Mucosa of rectum (tissue), 2 donors: ENCODE measurements around the gene FLNC.

ENCODE experiments used
- H3K27ac ChIP-seq, 2 donors: one replicate each; pipeline ENCODE4 v1.7.0; 2013; ENCODE audit warnings: inconsistent platforms in 2 of 2, low read depth in 2 of 2, low read length in 2 of 2
- H3K27me3 ChIP-seq, 2 donors: one replicate each; pipeline ENCODE4 v1.7.0; 2013; ENCODE audit warnings: low read length in 2 of 2; ENCODE audit not compliant: control insufficient read depth in 2 of 2, insufficient read depth in 2 of 2
- H3K36me3 ChIP-seq, 2 donors: one replicate each; pipeline ENCODE4 v1.7.0; 2013; ENCODE audit warnings: low read length in 2 of 2; ENCODE audit not compliant: control insufficient read depth in 2 of 2, insufficient read depth in 2 of 2
- H3K4me1 ChIP-seq, 2 donors: one replicate each; pipeline ENCODE4 v1.7.0; 2013; ENCODE audit warnings: low read length in 2 of 2, mild to moderate bottlenecking in 1 of 2; ENCODE audit not compliant: control insufficient read depth in 2 of 2, insufficient read depth in 2 of 2
- H3K4me3 ChIP-seq, 2 donors: one replicate each; pipeline ENCODE4 v1.7.0; 2013; ENCODE audit warnings: low read length in 2 of 2
- H3K9ac ChIP-seq, 2 donors: one replicate each; pipeline ENCODE4 v1.7.0; 2013; ENCODE audit warnings: low read length in 2 of 2, low read depth in 1 of 2, mild to moderate bottlenecking in 1 of 2
- H3K9me3 ChIP-seq, 2 donors: one replicate each; pipeline ENCODE4 v1.7.0; 2013; ENCODE audit warnings: low read length in 2 of 2; ENCODE audit not compliant: control insufficient read depth in 2 of 2
- donor health status: healthy.
- donor health status: Normal muscosa, but diverticular disease.

The FLNC gene

GRCh38 chr7:128830231-128831177 lies at the start of gene FLNC:
TSS of gene FLNC (plus strand) at chr7:128830406. CDS start at chr7:128830638, 232 bp downstream.
- peak within 1 kb of the TSS; percentile 60 to 67 for H3K4me3 ChIP-seq
- peaks cover 19 to 36% of the 10 kb centered on the region in 2 donors for H3K27me3 ChIP-seq
- H3K36me3 ChIP-seq = no peaks in the 10 kb centered on the region
- H3K27ac ChIP-seq = peak within 1 kb of the TSS; percentile 65 to 68
- no peaks in the 10 kb centered on the region for H3K9me3 ChIP-seq
- peaks cover 9 to 17% of the 10 kb centered on the region in 2 donors for H3K4me1 ChIP-seq
- H3K9ac ChIP-seq = peak within 1 kb of the TSS; percentile 14 to 38

GRCh38 chr7:128781126-128781525 lies 49.1 kb upstream of the FLNC start:
- Histone ChIP-seq H3K27ac (no peak overlapping the region), H3K4me1 (no peaks in the 10 kb centered on the region), H3K9ac (no peak overlapping the region), H3K36me3 (no peaks in the 10 kb centered on the region), H3K27me3 (no peaks in the 10 kb centered on the region), H3K9me3 (no peaks in the 10 kb centered on the region), H3K4me3 (no peak overlapping the region)

GRCh38 chr7:128781851-128782250 lies 48.4 kb upstream of the FLNC start:
- Histone ChIP-seq H3K4me3 (no peak overlapping the region), H3K9me3 (no peaks in the 10 kb centered on the region), H3K4me1 (no peaks in the 10 kb centered on the region), H3K27ac (no peak overlapping the region), H3K9ac (no peak overlapping the region), H3K36me3 (no peaks in the 10 kb centered on the region), H3K27me3 (no peaks in the 10 kb centered on the region)

GRCh38 chr7:128783143-128783861 lies 46.9 kb upstream of the FLNC start:
- H3K36me3 ChIP-seq = no peaks in the 10 kb centered on the region

GRCh38 chr7:128785738-128786137 lies 44.5 kb upstream of the FLNC start:
- Histone ChIP-seq H3K9me3 (no peaks in the 10 kb centered on the region), H3K9ac (no peak overlapping the region), H3K27me3 (no peaks in the 10 kb centered on the region), H3K4me3 (no peak overlapping the region), H3K27ac (no peak overlapping the region), H3K4me1 (peaks cover 0 to 4% of the 10 kb centered on the region in 2 donors), H3K36me3 (no peaks in the 10 kb centered on the region)

More at GRCh38 chr7:128783143-128783861, 46.9 kb upstream of the FLNC start:
- no peak overlapping the region for H3K27ac ChIP-seq
- H3K9me3 ChIP-seq = no peaks in the 10 kb centered on the region
- H3K4me3 ChIP-seq = no peak overlapping the region
- H3K9ac ChIP-seq = no peak overlapping the region
- no peaks in the 10 kb centered on the region for H3K4me1 ChIP-seq
- H3K27me3 ChIP-seq = no peaks in the 10 kb centered on the region

- Histone ChIP-seq H3K4me1 (peaks cover 6 to 7% of the 10 kb centered on the region in 2 donors), H3K9ac (no peak overlapping the region), H3K27ac (no peak overlapping the region), H3K9me3 (no peaks in the 10 kb centered on the region), H3K27me3 (peaks cover 0 to 6% of the 10 kb centered on the region in 2 donors), H3K36me3 (no peaks in the 10 kb centered on the region), H3K4me3 (no peak overlapping the region)
Measured at GRCh38 chr7:128788446-128789412, 41.5 kb upstream of the FLNC start.

- no peaks in the 10 kb centered on the region for H3K36me3 ChIP-seq
- H3K9ac ChIP-seq = peak overlapping the region in 1 of 2 donors; percentile 61
- peak overlapping the region; percentile 71 to 77 for H3K4me3 ChIP-seq
- H3K27me3 ChIP-seq = peaks cover 0 to 6% of the 10 kb centered on the region in 2 donors
- no peak overlapping the region for H3K27ac ChIP-seq
- H3K4me1 ChIP-seq = peaks cover 6 to 7% of the 10 kb centered on the region in 2 donors
- no peaks in the 10 kb centered on the region for H3K9me3 ChIP-seq
Measured at GRCh38 chr7:128790315-128791041, 39.7 kb upstream of the FLNC start.

- H3K36me3 ChIP-seq = no peaks in the 10 kb centered on the region
- peaks cover 6 to 7% of the 10 kb centered on the region in 2 donors for H3K4me1 ChIP-seq
- peak within 1 kb of the TSS; percentile 47 to 61 for H3K9ac ChIP-seq
- H3K4me3 ChIP-seq = peak within 1 kb of the TSS; percentile 71 to 77
- peaks cover 0 to 6% of the 10 kb centered on the region in 2 donors for H3K27me3 ChIP-seq
- no peak within 1 kb of the TSS for H3K27ac ChIP-seq
- H3K9me3 ChIP-seq = no peaks in the 10 kb centered on the region
Measured at GRCh38 chr7:128791121-128791971, 38.9 kb upstream of the FLNC start, which contains the start of gene CCDC136. TSS of gene CCDC136 (plus strand) at chr7:128791968. CDS start at chr7:128792412, 444 bp downstream.
